Measurements from ENCODE around the gene CEP57L1. TPM values are rescaled to one million over a fixed set of nuclear protein-coding genes. Genes with fewer than 3 reads are reported as not detected.

Gene CEP57L1
- total and polyA plus RNA-seq, 5 donors: 7.1 to 10.4 (median 8.3) TPM

GRCh38 chr6:109192865-109193264 is 97.6 kb downstream of the CEP57L1 start:
- no peak for DNase-seq
- H3K27me3 ChIP-seq (ENCODE audit: control insufficient read depth, insufficient read depth): no peaks in the 10 kb centered on the region
- H3K4me1 ChIP-seq (ENCODE audit: control insufficient read depth, insufficient read depth, low read length): no peaks in the 10 kb centered on the region
- ATAC-seq: no peak
- intact Hi-C loops (cut with DNase I): no loop called here
- H3K27ac ChIP-seq (ENCODE audit: low read length): no peak overlapping the region
- over 99% methylated on average over 4 of the region's 4 CpGs for WGBS
- H3K4me3 ChIP-seq (ENCODE audit: low read length): no peak overlapping the region
- no peaks in the 10 kb centered on the region for H3K9me3 ChIP-seq (ENCODE audit: control insufficient read depth, low read length)

GRCh38 chr6:109194880-109195279 is 99.6 kb downstream of the CEP57L1 start:
- 59% methylated on average over 1 of the region's 1 CpG for WGBS
- ATAC-seq: no peak

GRCh38 chr6:109197061-109197460 is 101.8 kb downstream of the CEP57L1 start:
- no peak for ATAC-seq
- intact Hi-C loops (cut with DNase I): no loop called here
- 46% methylated on average over 1 of the region's 1 CpG for WGBS

More at GRCh38 chr6:109194880-109195279, 99.6 kb downstream of the CEP57L1 start:
- H3K27me3 ChIP-seq (ENCODE audit: control insufficient read depth, insufficient read depth): no peaks in the 10 kb centered on the region
- no peak overlapping the region for H3K27ac ChIP-seq (ENCODE audit: low read length)
- H3K4me3 ChIP-seq (ENCODE audit: low read length): no peak overlapping the region
- H3K9me3 ChIP-seq (ENCODE audit: control insufficient read depth, low read length): no peaks in the 10 kb centered on the region
- intact Hi-C loops (cut with DNase I): no loop called here
- H3K4me1 ChIP-seq (ENCODE audit: control insufficient read depth, insufficient read depth, low read length): no peaks in the 10 kb centered on the region
- DNase-seq: no peak

GRCh38 chr6:109202409-109203264 is 107.3 kb downstream of the CEP57L1 start:
- Histone ChIP-seq H3K27me3 (ENCODE audit: control insufficient read depth, insufficient read depth) (no peaks in the 10 kb centered on the region), H3K27ac (ENCODE audit: low read length) (no peak overlapping the region), H3K4me3 (ENCODE audit: low read length) (no peak overlapping the region), H3K9me3 (ENCODE audit: control insufficient read depth, low read length) (no peaks in the 10 kb centered on the region), H3K4me1 (ENCODE audit: control insufficient read depth, insufficient read depth, low read length) (no peaks in the 10 kb centered on the region)
- no peak for DNase-seq
- ATAC-seq: no peak
- intact Hi-C loops (cut with DNase I): no loop called here
- WGBS: 84% methylated on average over 5 of the region's 5 CpGs

More at GRCh38 chr6:109197061-109197460, 101.8 kb downstream of the CEP57L1 start:
- Histone ChIP-seq H3K9me3 (ENCODE audit: control insufficient read depth, low read length) (no peaks in the 10 kb centered on the region), H3K4me3 (ENCODE audit: low read length) (no peak overlapping the region), H3K4me1 (ENCODE audit: control insufficient read depth, insufficient read depth, low read length) (no peaks in the 10 kb centered on the region), H3K27ac (ENCODE audit: low read length) (no peak overlapping the region), H3K27me3 (ENCODE audit: control insufficient read depth, insufficient read depth) (no peaks in the 10 kb centered on the region)
- DNase-seq: no peak

GRCh38 chr6:109204511-109204910 is 109.2 kb downstream of the CEP57L1 start:
- no peak for ATAC-seq
- 88% methylated on average over 3 of the region's 3 CpGs for WGBS
- no peak for DNase-seq
- no peaks in the 10 kb centered on the region for H3K9me3 ChIP-seq (ENCODE audit: control insufficient read depth, low read length)
- H3K4me1 ChIP-seq (ENCODE audit: control insufficient read depth, insufficient read depth, low read length): no peaks in the 10 kb centered on the region
- no peak overlapping the region for H3K27ac ChIP-seq (ENCODE audit: low read length)
- intact Hi-C loops (cut with DNase I): no loop called here
- no peak overlapping the region for H3K4me3 ChIP-seq (ENCODE audit: low read length)
- H3K27me3 ChIP-seq (ENCODE audit: control insufficient read depth, insufficient read depth): no peaks in the 10 kb centered on the region

GRCh38 chr6:109212683-109213082 is 117.4 kb downstream of the CEP57L1 start:
- WGBS: 69% methylated on average over 1 of the region's 1 CpG
- no peaks in the 10 kb centered on the region for H3K27me3 ChIP-seq (ENCODE audit: control insufficient read depth, insufficient read depth)
- ATAC-seq (no peak), DNase-seq (no peak)
- H3K27ac ChIP-seq (ENCODE audit: low read length): no peak overlapping the region
- no peak overlapping the region for H3K4me3 ChIP-seq (ENCODE audit: low read length)
- no peaks in the 10 kb centered on the region for H3K4me1 ChIP-seq (ENCODE audit: control insufficient read depth, insufficient read depth, low read length)
- intact Hi-C loops (cut with DNase I): no loop called here
- no peaks in the 10 kb centered on the region for H3K9me3 ChIP-seq (ENCODE audit: control insufficient read depth, low read length)

Other genes with a start within 250 kb of the CEP57L1 start
- gene ARMC2, start 247.1 kb upstream of the CEP57L1 start, total RNA-seq: 10 to 100 TPM; 12.6 to 16.2 (median 14.0) TPM
- 3.7 TPM for gene ARMC2, start 247.1 kb upstream of the CEP57L1 start, polyA plus RNA-seq
- gene SESN1, start 661 bp upstream of the CEP57L1 start, total RNA-seq: 10 to 100 TPM; 26.5 to 60.5 (median 41.2) TPM
- gene SESN1, start 661 bp upstream of the CEP57L1 start, polyA plus RNA-seq: 40.8 TPM